ENCODE results near the gene ZBTB22.

Gene ZBTB22

GRCh38 chr6:33319939-33320314 lies 2.4 kb upstream of the ZBTB22 start:
- Histone ChIP-seq H3K4me3 (no peak overlapping the region), H3K36me3 (ENCODE audit: insufficient read depth, low read length) (peaks cover 33% of the 10 kb centered on the region), H3K9me3 (ENCODE audit: low read depth, low read length) (no peaks in the 10 kb centered on the region), H3K9ac (ENCODE audit: insufficient read length) (no peak overlapping the region), H3K27ac (no peak overlapping the region)
- no peak for TF ChIP-seq EZH2 (IDR thresholded peaks at IDR 0.05)
- no peak for TF ChIP-seq FOXP2 (optimal IDR thresholded peaks at IDR 0.05; ENCODE audit: control extremely low read depth, extremely low read length, insufficient read depth)
- no peak for TF ChIP-seq POLR2AphosphoS5 (IDR thresholded peaks at IDR 0.05; ENCODE audit: borderline replicate concordance, low read depth, low read length)
- DNase-seq (ENCODE audit: low read depth, low spot score): no peak

GRCh38 chr6:33318426-33319073 lies 1.0 kb upstream of the ZBTB22 start:
- Histone ChIP-seq H3K36me3 (ENCODE audit: insufficient read depth, low read length) (peaks cover 33% of the 10 kb centered on the region), H3K27ac (peak overlapping the region; percentile 76; the same call in 1 of the 2 replicates), H3K4me3 (peak overlapping the region; percentile 92), H3K9ac (ENCODE audit: insufficient read length) (peak overlapping the region; percentile 34), H3K9me3 (ENCODE audit: low read depth, low read length) (no peaks in the 10 kb centered on the region)
- no peak for DNase-seq (ENCODE audit: low read depth, low spot score)
- TF ChIP-seq EZH2 (IDR thresholded peaks at IDR 0.05) (no peak), FOXP2 (optimal IDR thresholded peaks at IDR 0.05; ENCODE audit: control extremely low read depth, extremely low read length, insufficient read depth) (no peak), POLR2AphosphoS5 (IDR thresholded peaks at IDR 0.05; ENCODE audit: borderline replicate concordance, low read depth, low read length) (no peak)

GRCh38 chr6:33317419-33317668 lies 200 bp downstream of the ZBTB22 start:
- H3K9me3 ChIP-seq (ENCODE audit: low read depth, low read length): no peaks in the 10 kb centered on the region
- peaks cover 33% of the 10 kb centered on the region for H3K36me3 ChIP-seq (ENCODE audit: insufficient read depth, low read length)
- DNase-seq (ENCODE audit: low read depth, low spot score): no peak
- 0 out of 2 replicates have a peak overlapping the region, but pooled peaks have one; percentile 88 for H3K27ac ChIP-seq
- H3K9ac ChIP-seq (ENCODE audit: insufficient read length): no peak overlapping the region
- no peak for TF ChIP-seq POLR2AphosphoS5 (IDR thresholded peaks at IDR 0.05; ENCODE audit: borderline replicate concordance, low read depth, low read length)
- peak overlapping the region; percentile 92 for H3K4me3 ChIP-seq

GRCh38 chr6:33316603-33317418 lies 733 bp downstream of the ZBTB22 start:
- peak overlapping the region; percentile 54; the same call in 1 of the 2 replicates for H3K27ac ChIP-seq

GRCh38 chr6:33315793-33316602 lies 1.5 kb downstream of the ZBTB22 start:
- Histone ChIP-seq H3K4me3 (no peak overlapping the region), H3K27ac (no peak overlapping the region), H3K9me3 (ENCODE audit: low read depth, low read length) (no peaks in the 10 kb centered on the region), H3K36me3 (ENCODE audit: insufficient read depth, low read length) (peaks cover 28% of the 10 kb centered on the region), H3K9ac (ENCODE audit: insufficient read length) (no peak overlapping the region)
- DNase-seq (ENCODE audit: low read depth, low spot score): no peak
- TF ChIP-seq EZH2 (IDR thresholded peaks at IDR 0.05): no peak
- no peak for TF ChIP-seq FOXP2 (optimal IDR thresholded peaks at IDR 0.05; ENCODE audit: control extremely low read depth, extremely low read length, insufficient read depth)
- TF ChIP-seq POLR2AphosphoS5 (IDR thresholded peaks at IDR 0.05; ENCODE audit: borderline replicate concordance, low read depth, low read length): no peak

More at GRCh38 chr6:33316603-33317418, 733 bp downstream of the ZBTB22 start:
- no peak for DNase-seq (ENCODE audit: low read depth, low spot score)
- H3K4me3 ChIP-seq: peak overlapping the region; percentile 92
- peaks cover 33% of the 10 kb centered on the region for H3K36me3 ChIP-seq (ENCODE audit: insufficient read depth, low read length)
- TF ChIP-seq POLR2AphosphoS5 (IDR thresholded peaks at IDR 0.05; ENCODE audit: borderline replicate concordance, low read depth, low read length) (no peak), FOXP2 (optimal IDR thresholded peaks at IDR 0.05; ENCODE audit: control extremely low read depth, extremely low read length, insufficient read depth) (no peak), EZH2 (IDR thresholded peaks at IDR 0.05) (no peak)
- no peaks in the 10 kb centered on the region for H3K9me3 ChIP-seq (ENCODE audit: low read depth, low read length)
- H3K9ac ChIP-seq (ENCODE audit: insufficient read length): no peak overlapping the region

- DNase-seq (ENCODE audit: low read depth, low spot score): no peak
- TF ChIP-seq POLR2AphosphoS5 (IDR thresholded peaks at IDR 0.05; ENCODE audit: borderline replicate concordance, low read depth, low read length) (no peak; the same call in 1 of the 2 replicates), EZH2 (IDR thresholded peaks at IDR 0.05) (no peak), FOXP2 (optimal IDR thresholded peaks at IDR 0.05; ENCODE audit: control extremely low read depth, extremely low read length, insufficient read depth) (no peak)
- H3K4me3 ChIP-seq: peak overlapping the region; percentile 96
- H3K9me3 ChIP-seq (ENCODE audit: low read depth, low read length): no peaks in the 10 kb centered on the region
- H3K36me3 ChIP-seq (ENCODE audit: insufficient read depth, low read length): peaks cover 20% of the 10 kb centered on the region
- no peak overlapping the region for H3K27ac ChIP-seq
- no peak overlapping the region for H3K9ac ChIP-seq (ENCODE audit: insufficient read length)
Observed at GRCh38 chr6:33314943-33315792, 2.4 kb downstream of the ZBTB22 start.

- H3K36me3 ChIP-seq (ENCODE audit: insufficient read depth, low read length): peaks cover 14% of the 10 kb centered on the region
- peak overlapping the region; percentile 85 for H3K9ac ChIP-seq (ENCODE audit: insufficient read length)
- no peak for DNase-seq (ENCODE audit: low read depth, low spot score)
- TF ChIP-seq POLR2AphosphoS5 (IDR thresholded peaks at IDR 0.05; ENCODE audit: borderline replicate concordance, low read depth, low read length) (peak; percentile 50), EZH2 (IDR thresholded peaks at IDR 0.05) (no peak)
- no peak overlapping the region for H3K27ac ChIP-seq
- H3K4me3 ChIP-seq: peak overlapping the region; percentile 96
- no peaks in the 10 kb centered on the region for H3K9me3 ChIP-seq (ENCODE audit: low read depth, low read length)
Observed at GRCh38 chr6:33314515-33314942, 3.0 kb downstream of the ZBTB22 start.

Data from SK-N-MC (cell line).